ENCODE results near the gene BGN.

The BGN gene

DNA sequence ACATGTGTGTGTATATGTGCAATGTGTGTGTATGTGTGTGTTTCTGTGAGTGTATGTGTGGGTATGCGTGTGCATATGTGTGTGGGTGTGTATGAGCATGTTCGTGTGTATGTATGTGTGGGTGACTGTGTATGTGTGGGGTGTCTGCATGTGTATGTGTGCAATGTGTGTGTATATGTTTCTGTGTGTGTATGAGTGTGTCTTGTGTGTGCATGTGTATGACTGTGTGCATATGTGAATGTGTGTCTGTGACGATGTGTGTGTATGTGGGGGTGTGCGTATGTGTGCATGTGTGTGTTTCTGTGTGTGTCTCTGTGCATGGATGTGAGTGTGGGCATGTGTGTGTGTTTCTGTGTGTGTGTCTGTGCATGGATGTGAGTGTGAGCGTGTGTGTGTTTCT lies 18.5 kb downstream of the BGN start (continued):
- TF ChIP-seq, protein P1, sequence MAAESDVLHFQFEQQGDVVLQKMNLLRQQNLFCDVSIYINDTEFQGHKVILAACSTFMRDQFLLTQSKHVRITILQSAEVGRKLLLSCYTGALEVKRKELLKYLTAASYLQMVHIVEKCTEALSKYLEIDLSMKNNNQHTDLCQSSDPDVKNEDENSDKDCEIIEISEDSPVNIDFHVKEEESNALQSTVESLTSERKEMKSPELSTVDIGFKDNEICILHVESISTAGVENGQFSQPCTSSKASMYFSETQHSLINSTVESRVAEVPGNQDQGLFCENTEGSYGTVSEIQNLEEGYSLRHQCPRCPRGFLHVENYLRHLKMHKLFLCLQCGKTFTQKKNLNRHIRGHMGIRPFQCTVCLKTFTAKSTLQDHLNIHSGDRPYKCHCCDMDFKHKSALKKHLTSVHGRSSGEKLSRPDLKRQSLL (tag by site-specific recombination; IDR thresholded peaks at IDR 0.05): no peak
- TF ChIP-seq, protein P2, sequence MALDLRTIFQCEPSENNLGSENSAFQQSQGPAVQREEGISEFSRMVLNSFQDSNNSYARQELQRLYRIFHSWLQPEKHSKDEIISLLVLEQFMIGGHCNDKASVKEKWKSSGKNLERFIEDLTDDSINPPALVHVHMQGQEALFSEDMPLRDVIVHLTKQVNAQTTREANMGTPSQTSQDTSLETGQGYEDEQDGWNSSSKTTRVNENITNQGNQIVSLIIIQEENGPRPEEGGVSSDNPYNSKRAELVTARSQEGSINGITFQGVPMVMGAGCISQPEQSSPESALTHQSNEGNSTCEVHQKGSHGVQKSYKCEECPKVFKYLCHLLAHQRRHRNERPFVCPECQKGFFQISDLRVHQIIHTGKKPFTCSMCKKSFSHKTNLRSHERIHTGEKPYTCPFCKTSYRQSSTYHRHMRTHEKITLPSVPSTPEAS (tag by site-specific recombination; IDR thresholded peaks at IDR 0.05): peak; percentile 83

DNA sequence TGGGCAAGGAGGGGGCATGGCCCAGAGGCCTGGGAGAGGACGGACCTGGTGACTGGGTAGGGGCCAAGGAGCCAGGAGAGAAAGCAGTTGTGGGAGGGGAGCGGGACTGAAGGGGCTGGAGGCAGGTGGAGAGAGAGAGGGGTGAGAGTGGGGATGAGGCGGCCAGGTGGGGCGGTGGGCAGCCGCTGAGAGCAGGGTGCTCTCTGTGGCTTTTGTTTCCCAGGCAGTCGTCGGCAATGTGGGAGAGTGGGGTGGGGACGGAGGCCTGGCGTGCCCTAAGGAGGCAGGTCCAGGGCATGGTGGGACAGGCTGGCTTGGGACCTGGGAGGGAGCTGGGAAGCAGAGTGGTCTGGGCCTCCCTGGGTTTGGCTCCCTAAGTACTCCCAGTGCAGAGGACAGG lies 19.5 kb downstream of the BGN start:
- Histone ChIP-seq H3K9me3 (ENCODE audit: control insufficient read depth, insufficient read depth, low read depth, low read length) (no peaks in the 10 kb centered on the region), H3K36me3 (ENCODE audit: control insufficient read depth in 2 of 2, insufficient read depth in 1 of 2, low read length in 2 of 2) (no peaks in the 10 kb centered on the region), H3K4me3 (ENCODE audit: low read depth, low read length) (no peak overlapping the region), H3K27ac (ENCODE audit: extremely low read depth, low read depth, low read length) (no peak overlapping the region), H3K4me1 (ENCODE audit: control insufficient read depth, insufficient read depth, low read length) (no peaks in the 10 kb centered on the region)
- ChIA-PET CTCF (interaction anchor here (1.8 kb wide), 1 partner anchor 43 kb away, joined by 8 read pairs; the partner anchor contains the start of gene HAUS7), POLR2A (no interaction called here)
- TF ChIP-seq MZF1 (tag by site-specific recombination; IDR thresholded peaks at IDR 0.05; ENCODE audit: borderline replicate concordance) (no peak), ZNF266 (tag by site-specific recombination; IDR thresholded peaks at IDR 0.05; ENCODE audit: low read depth) (no peak), ZNF341 (tag by site-specific recombination; IDR thresholded peaks at IDR 0.05; ENCODE audit: low read depth) (no peak), ZNF600 (tag by site-specific recombination; IDR thresholded peaks at IDR 0.05) (no peak), ZNF211 (tag by site-specific recombination; IDR thresholded peaks at IDR 0.05; ENCODE audit: low read depth) (no peak), ZNF621 (tag by site-specific recombination; IDR thresholded peaks at IDR 0.05) (no peak), ZNF626 (tag by site-specific recombination; IDR thresholded peaks at IDR 0.05) (no peak), ZNF830 (tag by site-specific recombination; IDR thresholded peaks at IDR 0.05; ENCODE audit: low read depth) (no peak), ZNF501 (tag by site-specific recombination; IDR thresholded peaks at IDR 0.05) (no peak), ZNF394 (tag by site-specific recombination; IDR thresholded peaks at IDR 0.05; ENCODE audit: borderline replicate concordance) (no peak), ZNF121 (tag by site-specific recombination; IDR thresholded peaks at IDR 0.05) (no peak), ZNF138 (tag by site-specific recombination; IDR thresholded peaks at IDR 0.05; ENCODE audit: borderline replicate concordance) (no peak)
- TF ChIP-seq, protein P3, sequence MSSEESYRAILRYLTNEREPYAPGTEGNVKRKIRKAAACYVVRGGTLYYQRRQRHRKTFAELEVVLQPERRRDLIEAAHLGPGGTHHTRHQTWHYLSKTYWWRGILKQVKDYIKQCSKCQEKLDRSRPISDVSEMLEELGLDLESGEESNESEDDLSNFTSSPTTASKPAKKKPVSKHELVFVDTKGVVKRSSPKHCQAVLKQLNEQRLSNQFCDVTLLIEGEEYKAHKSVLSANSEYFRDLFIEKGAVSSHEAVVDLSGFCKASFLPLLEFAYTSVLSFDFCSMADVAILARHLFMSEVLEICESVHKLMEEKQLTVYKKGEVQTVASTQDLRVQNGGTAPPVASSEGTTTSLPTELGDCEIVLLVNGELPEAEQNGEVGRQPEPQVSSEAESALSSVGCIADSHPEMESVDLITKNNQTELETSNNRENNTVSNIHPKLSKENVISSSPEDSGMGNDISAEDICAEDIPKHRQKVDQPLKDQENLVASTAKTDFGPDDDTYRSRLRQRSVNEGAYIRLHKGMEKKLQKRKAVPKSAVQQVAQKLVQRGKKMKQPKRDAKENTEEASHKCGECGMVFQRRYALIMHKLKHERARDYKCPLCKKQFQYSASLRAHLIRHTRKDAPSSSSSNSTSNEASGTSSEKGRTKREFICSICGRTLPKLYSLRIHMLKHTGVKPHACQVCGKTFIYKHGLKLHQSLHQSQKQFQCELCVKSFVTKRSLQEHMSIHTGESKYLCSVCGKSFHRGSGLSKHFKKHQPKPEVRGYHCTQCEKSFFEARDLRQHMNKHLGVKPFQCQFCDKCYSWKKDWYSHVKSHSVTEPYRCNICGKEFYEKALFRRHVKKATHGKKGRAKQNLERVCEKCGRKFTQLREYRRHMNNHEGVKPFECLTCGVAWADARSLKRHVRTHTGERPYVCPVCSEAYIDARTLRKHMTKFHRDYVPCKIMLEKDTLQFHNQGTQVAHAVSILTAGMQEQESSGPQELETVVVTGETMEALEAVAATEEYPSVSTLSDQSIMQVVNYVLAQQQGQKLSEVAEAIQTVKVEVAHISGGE (tag by site-specific recombination; conservative IDR thresholded peaks at IDR 0.05; ENCODE audit: low read depth): no peak
- TF ChIP-seq, protein P4, sequence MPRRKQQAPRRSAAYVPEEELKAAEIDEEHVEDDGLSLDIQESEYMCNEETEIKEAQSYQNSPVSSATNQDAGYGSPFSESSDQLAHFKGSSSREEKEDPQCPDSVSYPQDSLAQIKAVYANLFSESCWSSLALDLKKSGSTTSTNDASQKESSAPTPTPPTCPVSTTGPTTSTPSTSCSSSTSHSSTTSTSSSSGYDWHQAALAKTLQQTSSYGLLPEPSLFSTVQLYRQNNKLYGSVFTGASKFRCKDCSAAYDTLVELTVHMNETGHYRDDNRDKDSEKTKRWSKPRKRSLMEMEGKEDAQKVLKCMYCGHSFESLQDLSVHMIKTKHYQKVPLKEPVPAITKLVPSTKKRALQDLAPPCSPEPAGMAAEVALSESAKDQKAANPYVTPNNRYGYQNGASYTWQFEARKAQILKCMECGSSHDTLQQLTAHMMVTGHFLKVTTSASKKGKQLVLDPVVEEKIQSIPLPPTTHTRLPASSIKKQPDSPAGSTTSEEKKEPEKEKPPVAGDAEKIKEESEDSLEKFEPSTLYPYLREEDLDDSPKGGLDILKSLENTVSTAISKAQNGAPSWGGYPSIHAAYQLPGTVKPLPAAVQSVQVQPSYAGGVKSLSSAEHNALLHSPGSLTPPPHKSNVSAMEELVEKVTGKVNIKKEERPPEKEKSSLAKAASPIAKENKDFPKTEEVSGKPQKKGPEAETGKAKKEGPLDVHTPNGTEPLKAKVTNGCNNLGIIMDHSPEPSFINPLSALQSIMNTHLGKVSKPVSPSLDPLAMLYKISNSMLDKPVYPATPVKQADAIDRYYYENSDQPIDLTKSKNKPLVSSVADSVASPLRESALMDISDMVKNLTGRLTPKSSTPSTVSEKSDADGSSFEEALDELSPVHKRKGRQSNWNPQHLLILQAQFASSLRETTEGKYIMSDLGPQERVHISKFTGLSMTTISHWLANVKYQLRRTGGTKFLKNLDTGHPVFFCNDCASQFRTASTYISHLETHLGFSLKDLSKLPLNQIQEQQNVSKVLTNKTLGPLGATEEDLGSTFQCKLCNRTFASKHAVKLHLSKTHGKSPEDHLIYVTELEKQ (tag by site-specific recombination; IDR thresholded peaks at IDR 0.05; ENCODE audit: borderline replicate concordance): no peak
- TF ChIP-seq, protein P5, sequence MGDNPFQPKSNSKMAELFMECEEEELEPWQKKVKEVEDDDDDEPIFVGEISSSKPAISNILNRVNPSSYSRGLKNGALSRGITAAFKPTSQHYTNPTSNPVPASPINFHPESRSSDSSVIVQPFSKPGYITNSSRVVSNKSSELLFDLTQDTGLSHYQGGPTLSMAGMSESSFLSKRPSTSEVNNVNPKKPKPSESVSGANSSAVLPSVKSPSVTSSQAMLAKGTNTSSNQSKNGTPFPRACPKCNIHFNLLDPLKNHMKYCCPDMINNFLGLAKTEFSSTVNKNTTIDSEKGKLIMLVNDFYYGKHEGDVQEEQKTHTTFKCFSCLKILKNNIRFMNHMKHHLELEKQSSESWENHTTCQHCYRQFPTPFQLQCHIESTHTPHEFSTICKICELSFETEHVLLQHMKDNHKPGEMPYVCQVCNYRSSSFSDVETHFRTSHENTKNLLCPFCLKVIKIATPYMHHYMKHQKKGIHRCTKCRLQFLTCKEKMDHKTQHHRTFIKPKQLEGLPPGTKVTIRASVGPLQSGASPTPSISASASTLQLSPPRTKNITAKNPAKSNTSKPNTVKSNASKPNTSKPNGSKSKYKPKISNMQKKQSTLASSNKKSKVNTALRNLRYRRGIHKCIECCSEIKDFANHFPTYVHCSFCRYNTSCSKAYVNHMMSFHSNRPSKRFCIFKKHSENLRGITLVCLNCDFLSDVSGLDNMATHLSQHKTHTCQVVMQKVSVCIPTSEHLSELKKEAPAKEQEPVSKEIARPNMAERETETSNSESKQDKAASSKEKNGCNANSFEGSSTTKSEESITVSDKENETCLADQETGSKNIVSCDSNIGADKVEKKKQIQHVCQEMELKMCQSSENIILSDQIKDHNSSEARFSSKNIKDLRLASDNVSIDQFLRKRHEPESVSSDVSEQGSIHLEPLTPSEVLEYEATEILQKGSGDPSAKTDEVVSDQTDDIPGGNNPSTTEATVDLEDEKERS (tag by site-specific recombination; IDR thresholded peaks at IDR 0.05): no peak
- TF ChIP-seq, protein P6, sequence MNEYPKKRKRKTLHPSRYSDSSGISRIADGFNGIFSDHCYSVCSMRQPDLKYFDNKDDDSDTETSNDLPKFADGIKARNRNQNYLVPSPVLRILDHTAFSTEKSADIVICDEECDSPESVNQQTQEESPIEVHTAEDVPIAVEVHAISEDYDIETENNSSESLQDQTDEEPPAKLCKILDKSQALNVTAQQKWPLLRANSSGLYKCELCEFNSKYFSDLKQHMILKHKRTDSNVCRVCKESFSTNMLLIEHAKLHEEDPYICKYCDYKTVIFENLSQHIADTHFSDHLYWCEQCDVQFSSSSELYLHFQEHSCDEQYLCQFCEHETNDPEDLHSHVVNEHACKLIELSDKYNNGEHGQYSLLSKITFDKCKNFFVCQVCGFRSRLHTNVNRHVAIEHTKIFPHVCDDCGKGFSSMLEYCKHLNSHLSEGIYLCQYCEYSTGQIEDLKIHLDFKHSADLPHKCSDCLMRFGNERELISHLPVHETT (tag by site-specific recombination; IDR thresholded peaks at IDR 0.05): no peak
